ENCODE results near the gene R3HDM1.
A peak's percentile ranks its signal among the peaks of the same experiment; 100 is the strongest.
"Not testable (repeated sequence)": the region's sequence is repeated elsewhere in the genome, so short reads cannot be mapped to it uniquely, and the experiment has no call there.

The R3HDM1 gene

GRCh38 chr2:135573620-135574019, 42.3 kb downstream of the R3HDM1 start:
- no peak for DNase-seq (ENCODE audit: low spot score)

- DNase-seq (ENCODE audit: low spot score), result no peak
Observed at GRCh38 chr2:135581282-135581681, 50.0 kb downstream of the R3HDM1 start.

GRCh38 chr2:135582383-135582782, 51.1 kb downstream of the R3HDM1 start:
- no peak for DNase-seq (ENCODE audit: low spot score)

GRCh38 chr2:135585586-135585985, 54.3 kb downstream of the R3HDM1 start:
- no peak for DNase-seq (ENCODE audit: low spot score)

- no peak for DNase-seq (ENCODE audit: low spot score)
Observed at GRCh38 chr2:135586148-135586547, 54.9 kb downstream of the R3HDM1 start.

- no peak for DNase-seq (ENCODE audit: low spot score)
Observed at GRCh38 chr2:135587958-135588357, 56.7 kb downstream of the R3HDM1 start.

GRCh38 chr2:135590619-135591260, 59.5 kb downstream of the R3HDM1 start:
- no peak for DNase-seq (ENCODE audit: low spot score)

GRCh38 chr2:135600915-135601314, 69.6 kb downstream of the R3HDM1 start:
- peak; percentile 11 for DNase-seq (ENCODE audit: low spot score)

- no peak for DNase-seq (ENCODE audit: low spot score)
Observed at GRCh38 chr2:135603543-135603942, 72.3 kb downstream of the R3HDM1 start.

GRCh38 chr2:135607561-135607960, 76.3 kb downstream of the R3HDM1 start:
- no peak for DNase-seq (ENCODE audit: low spot score)

GRCh38 chr2:135612319-135612718, 81.0 kb downstream of the R3HDM1 start:
- DNase-seq (ENCODE audit: low spot score), result no peak

- no peak for DNase-seq (ENCODE audit: low spot score)
Observed at GRCh38 chr2:135615404-135615803, 84.1 kb downstream of the R3HDM1 start.

GRCh38 chr2:135617501-135618015, 86.3 kb downstream of the R3HDM1 start:
- no peak for DNase-seq (ENCODE audit: low spot score)

- no peak for DNase-seq (ENCODE audit: low spot score)
Observed at GRCh38 chr2:135620198-135620597, 88.9 kb downstream of the R3HDM1 start.

- DNase-seq (ENCODE audit: low spot score), result no peak
Observed at GRCh38 chr2:135629520-135629919, 98.2 kb downstream of the R3HDM1 start.

- not testable (repeated sequence) for DNase-seq (ENCODE audit: low spot score)
Observed at GRCh38 chr2:135630034-135630433, 98.8 kb downstream of the R3HDM1 start.

- no peak for DNase-seq (ENCODE audit: low spot score)
Observed at GRCh38 chr2:135630488-135630887, 99.2 kb downstream of the R3HDM1 start.

- DNase-seq (ENCODE audit: low spot score), result no peak
Observed at GRCh38 chr2:135633582-135633981, 102.3 kb downstream of the R3HDM1 start.

GRCh38 chr2:135635212-135635835, 104.0 kb downstream of the R3HDM1 start:
- no peak for DNase-seq (ENCODE audit: low spot score)

- DNase-seq (ENCODE audit: low spot score), result no peak
Observed at GRCh38 chr2:135636982-135637381, 105.7 kb downstream of the R3HDM1 start.

- DNase-seq (ENCODE audit: low spot score), result no peak
Observed at GRCh38 chr2:135637456-135638087, 106.3 kb downstream of the R3HDM1 start.

GRCh38 chr2:135638825-135639224, 107.5 kb downstream of the R3HDM1 start:
- DNase-seq (ENCODE audit: low spot score), result no peak

All from hematopoietic multipotent progenitor cell treated with erythropoietin and hydrocortisone succinate and interleukin-3 and kit ligand, for 15 days (in vitro differentiated cells).